Gastrocnemius medialis (tissue), 4 donors: ENCODE data around the gene CDKAL1. TPM values are rescaled to one million over a fixed set of nuclear protein-coding genes. Genes with fewer than 3 reads are reported as not detected.
"Not testable (repeated sequence)": the region's sequence is repeated elsewhere in the genome, so short reads cannot be mapped to it uniquely, and the experiment has no call there.

ENCODE experiments used
- ATAC-seq, 2 donors: fragments of 150-250 bp; one replicate each; pipeline ENCODE4 v1.9.1; 2016
- DNase-seq, 2 donors: peaks; one replicate each; pipeline ENCODE4 v3.0.0-alpha.2; 2019
- H3K27ac ChIP-seq, 4 donors: fragments of 200-600 bp; sonication (generic); 1 replicate in 1 of 4; 2 replicates in 3 of 4; pipeline ENCODE4 v1.5.1; 2016 to 2018; ENCODE audit warnings: mild to moderate bottlenecking in 2 of 4, moderate library complexity in 1 of 4
- H3K27me3 ChIP-seq, 3 donors: fragments of 200-600 bp; sonication (generic) in 2 of 3; 1 replicate in 1 of 3; 2 replicates in 2 of 3; pipeline versions ENCODE4 v1.5.1 to v1.6.0; 2016 to 2019; ENCODE audit warnings: mild to moderate bottlenecking in 1 of 3, moderate library complexity in 1 of 3
- H3K36me3 ChIP-seq, 2 donors: fragments of 200-600 bp; sonication (generic) in 1 of 2; one replicate each; pipeline ENCODE4 v1.5.1; 2017 to 2018
- H3K4me1 ChIP-seq, 2 donors: fragments of 200-600 bp; sonication (generic) in 1 of 2; one replicate each; pipeline ENCODE4 v1.5.1; 2016 to 2017; ENCODE audit warnings: mild to moderate bottlenecking in 2 of 2
- H3K4me3 ChIP-seq, 4 donors: fragments of 200-600 bp; sonication (generic) in 3 of 4; 1 replicate in 1 of 4; 2 replicates in 3 of 4; pipeline ENCODE4 v1.5.1; 2016 to 2019; ENCODE audit warnings: mild to moderate bottlenecking in 2 of 4
- H3K9me3 ChIP-seq, 3 donors: fragments of 200-600 bp; sonication (generic) in 2 of 3; 1 replicate in 1 of 3; 2 replicates in 2 of 3; pipeline ENCODE4 v1.5.1; 2016 to 2019
- POLR2A ChIP-seq, 2 donors: fragments of 450-650 bp; IDR thresholded peaks; one replicate each; pipeline ENCODE4 v1.6.1; 2017; ENCODE audit warnings: antibody characterized with exemption in 2 of 2, mild to moderate bottlenecking in 2 of 2, moderate library complexity in 2 of 2
- in situ Hi-C, 4 donors: fragments of 200-750 bp; cut with MboI; loops; one replicate each; pipeline versions ENCODE4 v1.15.0 to v1.8.0; 2017; ENCODE audit warnings: low sequenced_read_pairs in 4 of 4
- intact Hi-C: fragments of 100-400 bp; cut with DNase I; formaldehyde crosslinking; loops from one replicate; pipeline ENCODE4 v1.15.1; 2023; ENCODE audit warnings: low total_unique reads
- total RNA-seq, 4 donors: library from RNA; depleted of rRNA; stranded (reverse); fragments of >200 nt; gene quantifications; one replicate each; pipeline versions ENCODE4 v1.1.0 to v1.2.3, GENCODE V29; 2016
- TF ChIP-seq, protein P1 (sequence below), 5 experiments: fragments of 450-650 bp in 3 of 5; fragments of 200-600 bp in 2 of 5; sonication (generic) in 2 of 5; IDR thresholded peaks in 4 of 5; conservative IDR thresholded peaks in 1 of 5; 1 replicate in 4 of 5; 2 replicates in 1 of 5; pipeline ENCODE4 v1.5.1; 2016 to 2019; ENCODE audit warnings: antibody characterized with exemption in 5 of 5, mild to moderate bottlenecking in 3 of 5, moderate library complexity in 3 of 5

CDKAL1 gene
- total RNA-seq, 4 donors from 2014 or later: 9.6 to 17.0 (median 11.4) TPM

DNA sequence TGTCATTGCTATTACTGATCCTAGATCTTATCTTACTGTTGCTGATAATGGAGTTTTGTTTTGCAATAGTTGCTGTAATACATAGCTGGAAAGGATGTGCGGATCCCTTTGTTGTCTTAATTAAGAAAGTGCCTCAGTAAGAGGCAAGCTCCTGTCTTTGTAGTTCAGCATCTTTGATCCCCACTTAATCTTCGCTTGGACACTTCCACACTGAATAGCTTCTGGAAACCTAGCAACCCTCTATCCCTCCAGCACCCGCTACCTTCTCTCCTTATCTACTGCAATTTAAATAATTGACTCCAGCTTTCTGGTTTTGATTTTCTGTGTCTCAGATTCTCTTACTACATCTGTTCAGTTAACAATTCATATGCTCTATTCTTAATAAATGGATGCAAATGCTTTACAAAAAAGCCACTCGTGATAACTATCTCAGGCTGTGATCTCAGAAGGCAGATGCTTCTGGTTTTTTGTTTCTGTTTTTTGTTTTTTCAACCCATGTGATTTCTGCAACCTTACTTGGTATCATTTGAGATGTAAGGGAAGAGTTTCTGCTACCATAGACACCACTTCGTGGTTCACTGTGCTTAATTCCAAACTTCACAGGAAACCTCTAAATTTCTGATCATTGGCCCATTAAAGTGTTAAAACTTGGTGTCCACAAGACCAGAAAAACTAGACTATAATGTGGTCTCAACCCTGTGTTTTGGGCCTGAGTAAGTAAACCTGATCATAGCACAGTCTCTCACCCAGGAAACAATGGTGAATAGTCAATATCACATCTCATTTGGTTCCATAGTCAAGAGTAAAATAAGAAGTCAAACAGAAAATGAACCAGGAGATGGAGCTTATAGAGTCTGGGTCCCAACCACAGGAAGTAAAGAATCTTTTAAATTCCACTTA is 707.2 kb downstream of the CDKAL1 start:
- peaks cover 0 to 6% (median 0%) of the 10 kb centered on the region in 3 donors for H3K9me3 ChIP-seq
- H3K36me3 ChIP-seq: no peaks in the 10 kb centered on the region
- no peaks in the 10 kb centered on the region for H3K27me3 ChIP-seq
- H3K4me1 ChIP-seq: no peaks in the 10 kb centered on the region
- TF ChIP-seq POLR2A (IDR thresholded peaks at IDR 0.05): no peak
- TF ChIP-seq, protein P1, sequence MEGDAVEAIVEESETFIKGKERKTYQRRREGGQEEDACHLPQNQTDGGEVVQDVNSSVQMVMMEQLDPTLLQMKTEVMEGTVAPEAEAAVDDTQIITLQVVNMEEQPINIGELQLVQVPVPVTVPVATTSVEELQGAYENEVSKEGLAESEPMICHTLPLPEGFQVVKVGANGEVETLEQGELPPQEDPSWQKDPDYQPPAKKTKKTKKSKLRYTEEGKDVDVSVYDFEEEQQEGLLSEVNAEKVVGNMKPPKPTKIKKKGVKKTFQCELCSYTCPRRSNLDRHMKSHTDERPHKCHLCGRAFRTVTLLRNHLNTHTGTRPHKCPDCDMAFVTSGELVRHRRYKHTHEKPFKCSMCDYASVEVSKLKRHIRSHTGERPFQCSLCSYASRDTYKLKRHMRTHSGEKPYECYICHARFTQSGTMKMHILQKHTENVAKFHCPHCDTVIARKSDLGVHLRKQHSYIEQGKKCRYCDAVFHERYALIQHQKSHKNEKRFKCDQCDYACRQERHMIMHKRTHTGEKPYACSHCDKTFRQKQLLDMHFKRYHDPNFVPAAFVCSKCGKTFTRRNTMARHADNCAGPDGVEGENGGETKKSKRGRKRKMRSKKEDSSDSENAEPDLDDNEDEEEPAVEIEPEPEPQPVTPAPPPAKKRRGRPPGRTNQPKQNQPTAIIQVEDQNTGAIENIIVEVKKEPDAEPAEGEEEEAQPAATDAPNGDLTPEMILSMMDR (IDR thresholded peaks at IDR 0.05 in 4 of 5, conservative IDR thresholded peaks at IDR 0.05 in 1 of 5): no peak
- DNase-seq: no peak
- intact Hi-C loops: no loop called here
- in situ Hi-C loops: no loop called here
- no peak overlapping the region for H3K27ac ChIP-seq
- H3K4me3 ChIP-seq: no peak overlapping the region
- ATAC-seq: no peak

DNA sequence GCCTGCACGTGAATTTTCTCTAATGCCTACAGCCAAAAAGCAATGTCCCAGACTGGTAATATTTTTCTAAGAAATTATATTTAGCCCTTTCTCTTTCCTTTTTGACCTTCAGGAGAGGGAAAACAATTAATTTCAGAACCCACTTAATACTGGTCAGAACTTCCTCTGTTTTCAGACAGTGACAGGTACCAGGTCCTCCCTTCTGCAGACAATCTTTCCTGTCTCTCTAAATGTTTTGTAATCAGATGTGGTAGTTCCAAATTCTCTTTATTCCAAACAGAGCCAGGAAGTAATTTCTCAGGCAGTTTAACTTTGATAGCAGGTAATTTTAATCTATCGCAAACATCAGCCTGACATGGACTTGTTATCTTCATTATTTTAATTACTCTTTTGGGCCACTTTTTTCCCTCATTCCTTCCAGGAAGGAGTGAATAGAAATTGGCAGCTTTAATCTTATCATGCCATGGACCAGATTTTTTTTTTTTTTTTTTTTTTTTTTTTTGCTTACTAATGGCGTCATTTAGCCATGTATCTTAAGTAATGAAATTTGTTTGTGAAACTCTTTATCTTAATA is 710.7 kb downstream of the CDKAL1 start:
- no peak for DNase-seq
- Histone ChIP-seq H3K27ac (no peak overlapping the region), H3K36me3 (no peaks in the 10 kb centered on the region), H3K4me3 (no peak overlapping the region), H3K27me3 (no peaks in the 10 kb centered on the region), H3K4me1 (no peaks in the 10 kb centered on the region), H3K9me3 (no peaks in the 10 kb centered on the region)
- intact Hi-C loops: no loop called here
- TF ChIP-seq POLR2A (IDR thresholded peaks at IDR 0.05): no peak
- TF ChIP-seq, protein P1 (IDR thresholded peaks at IDR 0.05 in 4 of 5, conservative IDR thresholded peaks at IDR 0.05 in 1 of 5): no peak
- ATAC-seq: no peak
- in situ Hi-C loops: no loop called here

DNA sequence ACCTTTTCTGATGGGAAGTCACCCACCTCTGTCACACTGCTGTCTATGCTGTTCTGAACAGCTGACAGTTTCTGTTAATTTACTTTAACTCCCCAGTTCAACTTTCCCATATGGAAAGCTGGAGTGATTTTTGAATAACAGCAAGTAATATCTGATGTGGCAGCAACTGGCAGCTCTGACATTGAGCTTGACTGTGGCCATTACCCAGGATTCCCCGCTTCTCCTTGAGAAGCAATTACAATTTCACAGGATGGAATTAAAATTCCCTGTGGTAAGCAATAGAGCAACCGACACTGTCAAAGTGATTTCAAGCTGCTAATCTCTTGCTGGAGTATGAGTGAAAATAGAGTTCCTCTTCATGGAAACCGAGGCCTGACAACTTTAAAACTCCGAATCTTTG is 711.2 kb downstream of the CDKAL1 start:
- ATAC-seq (no peak), DNase-seq (no peak)
- H3K9me3 ChIP-seq: no peaks in the 10 kb centered on the region
- intact Hi-C loops (no loop called here), in situ Hi-C loops (no loop called here)
- H3K4me3 ChIP-seq: no peak overlapping the region
- H3K4me1 ChIP-seq: no peaks in the 10 kb centered on the region
- H3K27ac ChIP-seq: no peak overlapping the region
- TF ChIP-seq, protein P1 (IDR thresholded peaks at IDR 0.05 in 4 of 5, conservative IDR thresholded peaks at IDR 0.05 in 1 of 5): no peak
- no peak for TF ChIP-seq POLR2A (IDR thresholded peaks at IDR 0.05)
- H3K36me3 ChIP-seq: no peaks in the 10 kb centered on the region
- no peaks in the 10 kb centered on the region for H3K27me3 ChIP-seq

DNA sequence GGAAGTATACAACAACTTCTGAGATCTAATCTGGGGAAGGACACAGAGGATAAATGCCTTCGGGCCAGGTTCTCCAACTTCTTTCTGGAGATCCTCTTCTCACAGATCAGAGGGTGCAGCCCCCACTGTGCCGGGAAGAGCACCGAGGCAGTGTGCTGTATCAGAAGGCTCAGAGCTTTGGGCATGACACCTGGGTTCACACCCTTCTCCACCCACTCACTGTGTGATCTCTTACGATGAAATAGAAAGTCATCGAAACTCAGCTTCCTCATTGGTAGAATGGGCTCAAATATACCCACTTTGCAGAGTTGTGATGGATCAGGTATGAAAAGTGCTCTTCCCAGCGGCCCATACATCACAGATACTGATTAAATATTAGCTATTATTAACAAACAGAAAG is 711.8 kb downstream of the CDKAL1 start:
- no peak for DNase-seq
- Histone ChIP-seq H3K36me3 (no peaks in the 10 kb centered on the region), H3K27me3 (no peaks in the 10 kb centered on the region), H3K9me3 (no peaks in the 10 kb centered on the region), H3K27ac (no peak overlapping the region), H3K4me1 (no peaks in the 10 kb centered on the region), H3K4me3 (no peak overlapping the region)
- no peak for TF ChIP-seq POLR2A (IDR thresholded peaks at IDR 0.05)
- TF ChIP-seq, protein P1 (IDR thresholded peaks at IDR 0.05 in 4 of 5, conservative IDR thresholded peaks at IDR 0.05 in 1 of 5): no peak
- intact Hi-C loops (no loop called here), in situ Hi-C loops (no loop called here)
- no peak for ATAC-seq

DNA sequence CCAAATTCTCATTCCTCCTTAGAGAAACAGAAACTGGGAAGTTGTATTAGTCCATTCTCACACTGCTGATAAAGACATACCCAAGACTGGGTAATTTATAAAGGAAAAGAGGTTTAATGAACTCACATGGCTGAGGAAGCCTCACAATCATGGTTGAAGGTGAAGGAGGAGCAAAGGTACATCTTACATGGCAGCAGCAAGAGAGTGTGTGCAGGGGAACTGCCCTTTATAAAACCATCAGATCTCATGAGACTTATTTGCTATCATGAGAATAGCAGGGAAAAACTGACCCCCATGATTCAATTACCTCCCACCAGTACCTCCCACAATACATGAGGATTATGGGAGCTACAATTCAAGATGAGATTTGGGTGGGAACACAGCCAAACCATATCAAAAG is 720.2 kb downstream of the CDKAL1 start:
- DNase-seq, H3K27ac ChIP-seq, ATAC-seq, H3K9me3 ChIP-seq, H3K27me3 ChIP-seq, H3K36me3 ChIP-seq, H3K4me1 ChIP-seq, H3K4me3 ChIP-seq, in situ Hi-C loops, intact Hi-C loops: not testable (repeated sequence)
